Upper lobe of left lung (tissue), 4 donors: Measurements from ENCODE around the gene WDR31.

Experiments
- EP300 ChIP-seq, 4 donors: sonication (generic); formaldehyde crosslinking; IDR thresholded peaks; one replicate each; pipeline ENCODE4 v1.5.1; 2017; ENCODE audit warnings: antibody characterized with exemption in 4 of 4, control low read depth in 2 of 4
- POLR2A ChIP-seq, 4 donors: fragments of 450-650 bp; IDR thresholded peaks; one replicate each; pipeline ENCODE4 v1.5.1; 2016 to 2017; ENCODE audit warnings: antibody characterized with exemption in 4 of 4, mild to moderate bottlenecking in 2 of 4
- POLR2AphosphoS5 ChIP-seq, 2 donors: sonication (generic); formaldehyde crosslinking; IDR thresholded peaks; one replicate each; pipeline ENCODE4 v1.5.1; 2017; ENCODE audit warnings: antibody characterized with exemption in 2 of 2
- TF ChIP-seq, protein P1 (sequence below), 6 experiments: fragments of 450-650 bp in 4 of 6; fragments of 200-600 bp in 2 of 6; sonication (generic) in 2 of 6; IDR thresholded peaks; one replicate each; pipeline ENCODE4 v1.5.1; 2016 to 2019; ENCODE audit warnings: antibody characterized with exemption in 6 of 6

DNA sequence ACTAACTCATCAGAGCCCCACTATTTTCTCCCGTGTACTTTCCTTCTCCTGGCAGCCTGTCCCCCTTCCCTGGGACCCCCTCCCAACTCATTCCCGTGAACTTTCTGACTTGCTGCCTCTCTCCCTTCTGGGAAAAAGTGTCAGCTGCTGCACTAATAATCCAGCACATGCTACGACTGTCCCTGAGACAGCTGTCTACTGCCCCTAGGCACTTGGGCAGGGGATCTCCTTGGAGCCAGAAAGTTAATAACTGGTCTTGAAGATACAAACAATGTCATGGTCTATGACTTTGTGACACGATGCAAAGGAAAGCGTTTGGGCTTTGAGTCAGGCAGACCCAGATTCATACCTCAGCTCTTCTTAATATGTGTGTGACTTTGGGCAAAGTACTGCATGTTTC is 26.8 kb downstream of the WDR31 start:
- TF ChIP-seq, protein P1, sequence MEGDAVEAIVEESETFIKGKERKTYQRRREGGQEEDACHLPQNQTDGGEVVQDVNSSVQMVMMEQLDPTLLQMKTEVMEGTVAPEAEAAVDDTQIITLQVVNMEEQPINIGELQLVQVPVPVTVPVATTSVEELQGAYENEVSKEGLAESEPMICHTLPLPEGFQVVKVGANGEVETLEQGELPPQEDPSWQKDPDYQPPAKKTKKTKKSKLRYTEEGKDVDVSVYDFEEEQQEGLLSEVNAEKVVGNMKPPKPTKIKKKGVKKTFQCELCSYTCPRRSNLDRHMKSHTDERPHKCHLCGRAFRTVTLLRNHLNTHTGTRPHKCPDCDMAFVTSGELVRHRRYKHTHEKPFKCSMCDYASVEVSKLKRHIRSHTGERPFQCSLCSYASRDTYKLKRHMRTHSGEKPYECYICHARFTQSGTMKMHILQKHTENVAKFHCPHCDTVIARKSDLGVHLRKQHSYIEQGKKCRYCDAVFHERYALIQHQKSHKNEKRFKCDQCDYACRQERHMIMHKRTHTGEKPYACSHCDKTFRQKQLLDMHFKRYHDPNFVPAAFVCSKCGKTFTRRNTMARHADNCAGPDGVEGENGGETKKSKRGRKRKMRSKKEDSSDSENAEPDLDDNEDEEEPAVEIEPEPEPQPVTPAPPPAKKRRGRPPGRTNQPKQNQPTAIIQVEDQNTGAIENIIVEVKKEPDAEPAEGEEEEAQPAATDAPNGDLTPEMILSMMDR (IDR thresholded peaks at IDR 0.05), result no peak
- TF ChIP-seq POLR2AphosphoS5 (IDR thresholded peaks at IDR 0.05) (no peak), EP300 (IDR thresholded peaks at IDR 0.05) (no peak), POLR2A (IDR thresholded peaks at IDR 0.05) (no peak)
